Naive thymus-derived CD4-positive, alpha-beta T cell (primary cell): ENCODE measurements around the gene AAMDC. TPM values are rescaled to one million over a fixed set of nuclear protein-coding genes. Genes with fewer than 3 reads are reported as not detected.
A peak's percentile ranks its signal among the peaks of the same experiment; 100 is the strongest.

Experiments
- ATAC-seq: fragments of 150-1000 bp; cut with Tn5 transposase; 2 replicates; pipeline ENCODE4 v1.10.0; 2021; ENCODE audit warnings: mild to moderate bottlenecking, moderate library complexity
- CTCF ChIA-PET: fragments of 350-600 bp; sonication (Branson Sonifier 250); formaldehyde crosslinking; loops from one replicate; lab custom pipeline; 2021; ENCODE audit warnings: antibody characterized with exemption; lab: Charles Lee
- POLR2A ChIA-PET: fragments of 350-600 bp; sonication (Branson Sonifier 250); formaldehyde crosslinking; loops from one replicate; lab custom pipeline; 2021; ENCODE audit warnings: antibody characterized with exemption, inconsistent platforms; lab: Charles Lee
- DNase-seq, 9 donors: peaks; one replicate each; pipeline versions ENCODE4 v3.0.0 to v3.0.0-alpha.2; 2020 to 2022; ENCODE audit warnings: mixed read lengths in 1 of 9
- H3K27ac ChIP-seq: one replicate; pipeline ENCODE4 v1.7.0; 2013; ENCODE audit warnings: mild to moderate bottlenecking, low read depth, low read length, moderate library complexity
- H3K27me3 ChIP-seq, 2 donors: one replicate each; pipeline ENCODE4 v1.7.0; 2013; ENCODE audit warnings: low read length in 2 of 2, mild to moderate bottlenecking in 2 of 2, moderate library complexity in 2 of 2; ENCODE audit not compliant: control insufficient read depth in 2 of 2, insufficient read depth in 2 of 2
- H3K36me3 ChIP-seq, 3 experiments: 1 replicate in 2 of 3; 2 replicates in 1 of 3; pipeline ENCODE4 v1.7.0; 2013; ENCODE audit warnings: low read length in 3 of 3, mild to moderate bottlenecking in 3 of 3, moderate library complexity in 1 of 3; ENCODE audit not compliant: insufficient read depth in 3 of 3, control insufficient read depth in 2 of 3
- H3K4me1 ChIP-seq, 2 donors: one replicate each; pipeline ENCODE4 v1.7.0; 2013; ENCODE audit warnings: low read length in 2 of 2, mild to moderate bottlenecking in 2 of 2, moderate library complexity in 1 of 2; ENCODE audit not compliant: control insufficient read depth in 2 of 2, insufficient read depth in 2 of 2
- H3K4me3 ChIP-seq: 2 replicates; pipeline ENCODE4 v1.7.0; 2013; ENCODE audit warnings: mild to moderate bottlenecking, low read length
- H3K9me3 ChIP-seq, 3 experiments: 1 replicate in 2 of 3; 2 replicates in 1 of 3; pipeline ENCODE4 v1.7.0; 2013; ENCODE audit warnings: low read length in 3 of 3; ENCODE audit not compliant: control insufficient read depth in 2 of 3
- H3K27ac Mint-ChIP-seq, 9 donors: one replicate each; pipeline ENCODE4 v1.8.0; 2020 to 2022; ENCODE audit warnings: mixed read lengths in 9 of 9, mild to moderate bottlenecking in 8 of 9, moderate library complexity in 5 of 9, inconsistent platforms in 2 of 9
- H3K27me3 Mint-ChIP-seq, 5 donors: one replicate each; pipeline ENCODE4 v1.8.0; 2021 to 2022; ENCODE audit warnings: mixed read lengths in 5 of 5, mild to moderate bottlenecking in 1 of 5
- H3K36me3 Mint-ChIP-seq, 5 donors: one replicate each; pipeline ENCODE4 v1.8.0; 2020 to 2022; ENCODE audit warnings: mixed read lengths in 5 of 5, mild to moderate bottlenecking in 3 of 5, inconsistent platforms in 1 of 5
- H3K4me1 Mint-ChIP-seq, 7 donors: one replicate each; pipeline ENCODE4 v1.8.0; 2020 to 2022; ENCODE audit warnings: mixed read lengths in 7 of 7, mild to moderate bottlenecking in 3 of 7, inconsistent platforms in 1 of 7
- H3K4me3 Mint-ChIP-seq, 10 donors: one replicate each; pipeline ENCODE4 v1.8.0; 2020 to 2022; ENCODE audit warnings: mild to moderate bottlenecking in 10 of 10, mixed read lengths in 10 of 10, moderate library complexity in 6 of 10, inconsistent platforms in 2 of 10
- H3K9me3 Mint-ChIP-seq, 11 donors: one replicate each; pipeline ENCODE4 v1.8.0; 2020 to 2022; ENCODE audit warnings: mixed read lengths in 11 of 11, mild to moderate bottlenecking in 4 of 11, inconsistent platforms in 1 of 11, moderate library complexity in 1 of 11
- intact Hi-C, 2 donors: fragments of 100-400 bp; cut with micrococcal nuclease; formaldehyde crosslinking; loops; one replicate each; pipeline ENCODE4 v1.15.1; 2023
- polyA plus RNA-seq, 2 donors: library from polyadenylated mRNA; unstranded; fragments of 300-500 nt; fragmentation: Illumina TruSeq; gene quantifications; one replicate each; pipeline ENCODE4 v1.2.3, GENCODE V29; 2021
- total RNA-seq, 6 experiments: library from RNA in 5 of 6; stranded (reverse) in 5 of 6; gene quantifications; 1 replicate in 5 of 6; 2 replicates in 1 of 6; pipeline ENCODE4 v1.2.3 and lab custom pipeline; 2021 to 2026

Gene AAMDC
- total RNA-seq (1 to 10 TPM; 5.2 to 9.2 (median 6.5) TPM), polyA plus RNA-seq (10 to 100 TPM; 25.5 TPM), total RNA-seq (lab: John Stamatoyannopoulos, UW) (2.3 reads per million, percentile 11 among the genes with 10 or more reads in this experiment)

- H3K4me3 ChIP-seq: peak within 1 kb of the TSS; percentile 97
- peaks cover 0 to 10% (median 0%) of the 10 kb centered on the region in 3 experiments for H3K36me3 ChIP-seq
- H3K9me3 ChIP-seq: no peaks in the 10 kb centered on the region
- H3K27me3 ChIP-seq: no peaks in the 10 kb centered on the region
- Mint-ChIP-seq H3K36me3 (peaks cover 0 to 8% (median 0%) of the 10 kb centered on the region in 5 donors), H3K9me3 (no peaks in the 10 kb centered on the region), H3K27ac (peak within 1 kb of the TSS; percentile 93 to 99 (median 95)), H3K4me1 (peaks cover 27 to 48% (median 42%) of the 10 kb centered on the region in 7 donors), H3K4me3 (peak within 1 kb of the TSS; percentile 89 to 100 (median 98)), H3K27me3 (peaks cover 0 to 2% (median 0%) of the 10 kb centered on the region in 5 donors)
- peaks cover 28 to 30% of the 10 kb centered on the region in 2 donors for H3K4me1 ChIP-seq
- intact Hi-C loops: loop anchor here (1.0 to 10.0 kb wide), 16 partner anchors 174 to 1376 kb away; partner anchors contain the start of genes ACER3 (in 2 of the 2), CAPN5 (in 2 of the 2), CLNS1A (in 2 of the 2) and GAB2 (in 2 of the 2)
- POLR2A ChIA-PET: interaction anchor here (0.6 to 2.0 kb wide), 3 partner anchors 33 to 174 kb away, joined by 3 to 24 read pairs (median 4); partner anchors contain the start of gene INTS4
- DNase-seq: peak; percentile 89 to 98 (median 97)
- H3K27ac ChIP-seq: peak within 1 kb of the TSS; percentile 84
- ATAC-seq: peak; percentile 92
- CTCF ChIA-PET: no interaction called here
Observed at GRCh38 chr11:77820565-77821348, at the start of gene AAMDC, which contains the start of gene RSF1. Gene AAMDC, plus strand, starts transcription at chr11:77821144. Its CDS starts 21,353 bp downstream, at chr11:77842497. Gene RSF1, minus strand, starts transcription at chr11:77820722. Its CDS starts 8 bp downstream, at chr11:77820714.

GRCh38 chr11:77775936-77776335 is 45.0 kb upstream of the AAMDC start:
- Mint-ChIP-seq H3K36me3 (peaks cover 0 to 8% (median 0%) of the 10 kb centered on the region in 5 donors), H3K27me3 (no peaks in the 10 kb centered on the region), H3K27ac (peak overlapping the region in 1 of 9 donors; percentile 33), H3K9me3 (no peaks in the 10 kb centered on the region), H3K4me3 (no peak overlapping the region), H3K4me1 (peaks cover 26 to 87% (median 72%) of the 10 kb centered on the region in 7 donors)
- ChIA-PET POLR2A (interaction anchor here (0.5 to 1.2 kb wide), 2 partner anchors 105 to 219 kb away, joined by 4 read pairs; partner anchors contain the start of gene INTS4), CTCF (interaction anchor here (0.6 to 1.4 kb wide), 4 partner anchors 43 to 219 kb away, joined by 3 to 6 read pairs (median 4); partner anchors contain the start of gene INTS4)
- no peaks in the 10 kb centered on the region for H3K9me3 ChIP-seq
- H3K4me3 ChIP-seq: no peak overlapping the region
- peaks cover 12 to 22% of the 10 kb centered on the region in 2 donors for H3K4me1 ChIP-seq
- no peak for ATAC-seq
- no peaks in the 10 kb centered on the region for H3K36me3 ChIP-seq
- no peak overlapping the region for H3K27ac ChIP-seq
- no peak for DNase-seq
- no peaks in the 10 kb centered on the region for H3K27me3 ChIP-seq
- intact Hi-C loops: loop anchor here (1.0 to 5.0 kb wide), 6 partner anchors 43 to 270 kb away; no protein-coding TSS in a partner anchor

- Mint-ChIP-seq H3K27me3 (no peaks in the 10 kb centered on the region), H3K4me1 (peaks cover 21 to 86% (median 69%) of the 10 kb centered on the region in 7 donors), H3K4me3 (no peak overlapping the region), H3K9me3 (no peaks in the 10 kb centered on the region), H3K36me3 (peaks cover 0 to 4% (median 0%) of the 10 kb centered on the region in 5 donors), H3K27ac (peak overlapping the region in 1 of 9 donors; percentile 2)
- ChIA-PET POLR2A (interaction anchor here (0.5 to 1.2 kb wide), 2 partner anchors 105 to 218 kb away, joined by 4 read pairs; partner anchors contain the start of gene INTS4), CTCF (interaction anchor here (0.7 to 1.4 kb wide), 3 partner anchors 42 to 218 kb away, joined by 3 to 6 read pairs (median 3); partner anchors contain the start of gene INTS4)
- intact Hi-C loops: loop anchor here (1.0 to 5.0 kb wide), 6 partner anchors 42 to 270 kb away; no protein-coding TSS in a partner anchor
- Histone ChIP-seq H3K27me3 (no peaks in the 10 kb centered on the region), H3K4me3 (no peak overlapping the region), H3K9me3 (no peaks in the 10 kb centered on the region), H3K27ac (no peak overlapping the region), H3K4me1 (peaks cover 7 to 17% of the 10 kb centered on the region in 2 donors), H3K36me3 (no peaks in the 10 kb centered on the region)
- DNase-seq: peak in 6 of 9 donors; percentile 11 to 42 (median 25)
- ATAC-seq: no peak
Observed at GRCh38 chr11:77776455-77776854, 44.5 kb upstream of the AAMDC start.

GRCh38 chr11:77778118-77778517 is 42.8 kb upstream of the AAMDC start:
- intact Hi-C loops: loop anchor here in 1 of 2 donors (5.0 kb wide), 2 partner anchors 89 to 129 kb away; no protein-coding TSS in a partner anchor
- H3K27me3 Mint-ChIP-seq: no peaks in the 10 kb centered on the region
- DNase-seq (no peak), ATAC-seq (no peak)
- H3K36me3 ChIP-seq: no peaks in the 10 kb centered on the region
- H3K9me3 Mint-ChIP-seq: no peaks in the 10 kb centered on the region
- no peak overlapping the region for H3K27ac ChIP-seq
- H3K4me3 Mint-ChIP-seq: no peak overlapping the region
- H3K4me1 ChIP-seq: peaks cover 0 to 3% of the 10 kb centered on the region in 2 donors
- POLR2A ChIA-PET: no interaction called here
- H3K36me3 Mint-ChIP-seq: peaks cover 0 to 7% (median 2%) of the 10 kb centered on the region in 5 donors
- CTCF ChIA-PET: no interaction called here
- H3K4me3 ChIP-seq: no peak overlapping the region
- H3K27ac Mint-ChIP-seq: peak overlapping the region in 1 of 9 donors; percentile 63
- H3K9me3 ChIP-seq: no peaks in the 10 kb centered on the region
- no peaks in the 10 kb centered on the region for H3K27me3 ChIP-seq
- peaks cover 13 to 82% (median 66%) of the 10 kb centered on the region in 7 donors for H3K4me1 Mint-ChIP-seq

GRCh38 chr11:77778549-77778948 is 42.4 kb upstream of the AAMDC start:
- Mint-ChIP-seq H3K4me1 (peaks cover 13 to 80% (median 63%) of the 10 kb centered on the region in 7 donors), H3K36me3 (peaks cover 0 to 7% (median 2%) of the 10 kb centered on the region in 5 donors), H3K4me3 (peak overlapping the region in 1 of 10 donors; percentile 11), H3K27ac (peak overlapping the region in 4 of 9 donors; percentile 3 to 82 (median 52)), H3K9me3 (no peaks in the 10 kb centered on the region), H3K27me3 (no peaks in the 10 kb centered on the region)
- Histone ChIP-seq H3K9me3 (no peaks in the 10 kb centered on the region), H3K27me3 (no peaks in the 10 kb centered on the region), H3K4me1 (peaks cover 0 to 3% of the 10 kb centered on the region in 2 donors), H3K4me3 (no peak overlapping the region), H3K27ac (no peak overlapping the region), H3K36me3 (no peaks in the 10 kb centered on the region)
- ChIA-PET CTCF (no interaction called here), POLR2A (no interaction called here)
- DNase-seq (no peak), ATAC-seq (no peak)
- intact Hi-C loops: loop anchor here in 1 of 2 donors (5.0 kb wide), 2 partner anchors 89 to 129 kb away; no protein-coding TSS in a partner anchor

- H3K4me3 ChIP-seq: no peak overlapping the region
- H3K4me1 ChIP-seq: peaks cover 0 to 7% of the 10 kb centered on the region in 2 donors
- ChIA-PET CTCF (no interaction called here), POLR2A (no interaction called here)
- no peak for DNase-seq
- ATAC-seq: no peak
- H3K27ac ChIP-seq: no peak overlapping the region
- no peaks in the 10 kb centered on the region for H3K9me3 Mint-ChIP-seq
- no peak overlapping the region for H3K4me3 Mint-ChIP-seq
- H3K36me3 Mint-ChIP-seq: peaks cover 0 to 8% (median 2%) of the 10 kb centered on the region in 5 donors
- intact Hi-C loops: loop anchor here in 1 of 2 donors (5.0 kb wide), 2 partner anchors 87 to 127 kb away; no protein-coding TSS in a partner anchor
- H3K27ac Mint-ChIP-seq: peak overlapping the region in 1 of 9 donors; percentile 11
- no peaks in the 10 kb centered on the region for H3K36me3 ChIP-seq
- H3K27me3 Mint-ChIP-seq: no peaks in the 10 kb centered on the region
- no peaks in the 10 kb centered on the region for H3K27me3 ChIP-seq
- peaks cover 9 to 84% (median 69%) of the 10 kb centered on the region in 7 donors for H3K4me1 Mint-ChIP-seq
- no peaks in the 10 kb centered on the region for H3K9me3 ChIP-seq
Observed at GRCh38 chr11:77779935-77780334, 41.0 kb upstream of the AAMDC start.
